Measurements from ENCODE around the gene DNASE1L3.

DNA sequence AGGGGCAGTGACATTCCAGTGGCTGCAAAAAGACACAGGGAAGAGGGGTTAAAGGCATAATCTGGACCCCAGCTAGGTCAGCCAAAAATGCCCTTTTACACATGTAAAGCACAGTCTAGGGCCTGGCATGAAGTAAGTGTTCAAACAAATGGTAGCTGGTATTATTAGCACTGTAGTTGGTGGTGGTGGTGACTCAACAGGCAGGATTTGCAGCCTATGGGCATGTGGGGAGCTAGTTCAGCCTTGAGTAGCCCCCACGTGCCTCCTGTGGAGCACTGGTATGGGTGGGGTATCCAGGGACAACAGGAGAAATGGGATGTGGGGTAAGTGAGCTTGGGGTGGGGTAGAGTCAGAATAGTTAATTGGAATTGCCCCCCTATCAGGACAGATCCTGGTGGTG is 27.6 kb downstream of the DNASE1L3 start:
- TF ChIP-seq RAD21 (CRISPR knock-in tag; IDR thresholded peaks at IDR 0.05) (no peak), ZNF160 (CRISPR knock-in tag; IDR thresholded peaks at IDR 0.05) (no peak), SP1 (IDR thresholded peaks at IDR 0.05) (no peak), SP1 (CRISPR knock-in tag; IDR thresholded peaks at IDR 0.05) (no peak)
